ENCODE results near the gene ARID5B.
"Not testable (repeated sequence)": the region's sequence is repeated elsewhere in the genome, so short reads cannot be mapped to it uniquely, and the experiment has no call there.

The ARID5B gene

DNA sequence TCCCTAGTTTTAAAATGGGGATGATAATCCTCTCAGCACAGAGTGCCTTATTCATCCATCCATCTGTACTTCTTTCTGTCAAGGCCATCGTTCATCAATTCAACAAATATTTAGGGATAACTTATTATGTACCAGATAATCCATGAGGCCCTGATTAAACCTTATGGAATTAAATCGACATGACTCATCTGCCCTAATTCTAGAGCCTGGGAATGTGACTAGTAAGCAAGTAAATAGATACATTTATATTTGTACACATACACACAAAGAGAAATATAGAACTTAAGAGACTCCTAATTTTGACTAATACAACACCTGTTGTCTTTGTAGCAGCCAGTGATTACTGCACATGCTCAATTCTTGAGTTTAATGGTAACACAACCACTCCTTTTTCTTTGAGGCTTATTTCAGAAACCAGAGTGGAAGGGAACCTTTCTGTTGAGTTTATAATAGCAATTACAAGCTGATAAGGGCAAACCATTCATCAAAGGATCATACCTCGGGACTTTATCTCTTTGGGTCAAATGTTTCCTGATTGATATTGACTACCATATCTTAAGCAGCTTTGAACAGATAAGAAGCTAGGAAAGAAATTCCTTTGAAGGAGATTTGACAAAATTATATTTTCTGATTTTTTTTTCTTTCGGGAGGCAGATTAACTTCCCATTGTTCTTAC lies 122.7 kb downstream of the ARID5B start:
- Mint-ChIP-seq H3K36me3 (peaks cover 22% of the 10 kb centered on the region), H3K27me3 (no peaks in the 10 kb centered on the region), H3K4me3 (no peak overlapping the region), H3K4me1 (peaks cover 60% of the 10 kb centered on the region), H3K9me3 (peaks cover 5% of the 10 kb centered on the region), H3K27ac (peak overlapping the region; percentile 97)
- ATAC-seq (ENCODE audit: low read depth): no peak
- DNase-seq (ENCODE audit: low spot score in 2 of 2): no peak

DNA sequence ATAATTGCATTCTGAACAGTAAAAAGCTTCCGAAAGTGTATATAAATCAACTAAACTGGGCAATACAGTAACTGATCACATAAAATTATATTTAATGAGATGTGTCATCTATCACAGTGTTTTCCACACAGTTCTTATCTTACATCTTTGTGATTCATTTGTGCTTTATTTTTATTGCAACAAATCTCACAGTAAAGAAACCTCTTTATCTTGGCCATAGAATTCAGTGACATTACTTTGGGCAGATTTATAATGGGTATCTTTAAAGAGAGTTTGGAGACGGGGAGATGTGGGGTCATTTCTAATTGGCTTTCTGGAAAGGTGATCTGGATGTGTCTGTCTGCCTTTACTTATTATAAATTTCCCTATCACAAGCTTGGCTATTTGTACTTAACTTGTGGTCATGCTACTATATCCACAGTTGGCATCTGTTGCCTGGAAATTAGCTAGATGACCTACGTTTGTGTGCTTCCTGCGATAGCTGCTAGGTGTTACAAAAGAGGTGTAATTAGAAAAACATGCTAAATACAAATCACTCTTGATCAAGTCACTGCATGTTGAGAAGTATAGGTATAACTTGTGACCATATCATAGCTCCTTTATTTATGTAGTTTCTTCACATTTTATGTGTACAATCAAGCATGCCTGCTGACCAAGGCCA lies 123.8 kb downstream of the ARID5B start:
- peaks cover 28% of the 10 kb centered on the region for H3K36me3 Mint-ChIP-seq
- ATAC-seq (ENCODE audit: low read depth) (no peak), DNase-seq (ENCODE audit: low spot score in 2 of 2) (no peak)
- peaks cover 5% of the 10 kb centered on the region for H3K9me3 Mint-ChIP-seq
- H3K27ac Mint-ChIP-seq: peak overlapping the region; percentile 97
- no peak overlapping the region for H3K4me3 Mint-ChIP-seq
- H3K4me1 Mint-ChIP-seq: peaks cover 56% of the 10 kb centered on the region
- no peaks in the 10 kb centered on the region for H3K27me3 Mint-ChIP-seq

DNA sequence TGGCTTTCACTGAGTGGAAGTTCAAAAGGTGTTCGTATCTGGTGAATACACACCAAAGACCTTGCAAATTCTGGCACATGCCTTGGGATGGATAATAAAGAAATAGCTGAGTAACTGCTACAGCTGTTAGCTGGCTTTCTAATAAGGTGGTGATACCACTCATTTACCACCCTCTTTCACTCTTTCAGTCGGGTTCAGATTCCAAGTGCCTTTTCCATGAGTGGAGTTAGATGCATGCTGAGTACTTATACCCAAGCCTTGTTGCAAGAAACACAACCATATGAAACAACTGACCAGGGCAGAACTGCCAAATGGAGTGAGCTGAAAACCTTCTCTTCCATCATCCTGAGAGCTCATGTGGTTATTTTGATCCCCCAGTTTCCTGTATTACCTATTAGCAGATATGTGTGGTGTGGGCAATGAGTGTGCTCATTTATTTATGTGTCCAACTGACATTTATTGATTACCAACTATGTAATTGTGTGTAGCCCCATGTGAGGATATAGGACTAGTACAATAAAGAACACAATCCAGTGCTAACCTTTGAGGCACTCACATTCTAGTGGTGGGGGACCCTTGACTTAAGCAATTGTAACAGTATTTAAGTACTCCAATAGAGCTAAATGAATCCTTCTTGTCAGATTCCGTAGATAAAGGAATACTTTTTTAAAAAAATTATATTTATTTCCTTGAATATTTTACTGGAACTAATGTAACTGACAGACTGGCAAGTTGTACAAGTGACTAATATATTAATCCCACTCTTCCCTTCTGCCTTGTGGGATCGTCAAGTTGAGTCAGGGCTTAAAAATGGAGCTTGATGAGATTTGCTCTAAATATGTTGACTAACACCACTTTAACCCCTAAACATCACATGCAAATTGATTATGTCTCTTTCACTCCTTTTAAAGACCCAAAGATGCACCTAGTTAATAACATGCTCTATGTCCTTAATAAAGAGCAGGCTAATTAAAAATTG lies 124.7 kb downstream of the ARID5B start:
- no peak overlapping the region for H3K4me3 Mint-ChIP-seq
- H3K36me3 Mint-ChIP-seq: peaks cover 33% of the 10 kb centered on the region
- DNase-seq (ENCODE audit: low spot score in 2 of 2) (no peak), ATAC-seq (ENCODE audit: low read depth) (no peak)
- H3K27ac Mint-ChIP-seq: peak overlapping the region; percentile 43
- H3K4me1 Mint-ChIP-seq: peaks cover 57% of the 10 kb centered on the region
- peaks cover 5% of the 10 kb centered on the region for H3K9me3 Mint-ChIP-seq
- no peaks in the 10 kb centered on the region for H3K27me3 Mint-ChIP-seq

DNA sequence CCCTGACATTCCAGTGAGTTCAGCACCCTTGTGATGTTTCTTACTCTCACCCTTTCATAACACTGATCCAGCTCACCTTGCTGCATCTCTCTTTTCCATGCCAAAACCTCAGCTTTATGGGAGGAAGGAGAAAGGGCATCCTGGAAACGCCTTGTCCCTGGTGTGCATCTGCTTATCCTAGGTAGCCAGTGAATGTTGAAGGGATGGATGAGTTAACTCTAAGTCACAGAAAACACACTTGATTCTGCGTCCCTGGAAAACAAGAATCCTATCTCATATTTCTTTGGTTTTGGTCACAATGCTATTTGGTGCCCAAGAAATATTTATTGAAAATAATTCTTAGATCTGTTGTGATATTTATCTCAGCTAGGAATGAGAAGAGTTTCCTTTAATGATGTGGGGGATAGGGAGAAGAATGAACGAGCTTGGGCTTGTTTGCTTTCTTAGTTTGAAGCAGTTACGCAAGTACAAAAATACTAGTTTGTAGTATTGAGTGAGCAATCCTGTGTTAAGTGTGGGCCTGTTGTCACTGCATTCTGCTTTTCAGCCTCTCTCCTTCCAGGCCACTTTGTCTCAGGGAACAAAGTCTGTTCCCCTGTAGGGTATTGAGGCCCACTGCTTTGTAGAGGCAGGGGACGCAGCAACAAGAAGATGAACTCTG lies 126.5 kb downstream of the ARID5B start:
- Mint-ChIP-seq H3K4me3 (peak overlapping the region; percentile 11), H3K4me1 (peaks cover 49% of the 10 kb centered on the region)

DNA sequence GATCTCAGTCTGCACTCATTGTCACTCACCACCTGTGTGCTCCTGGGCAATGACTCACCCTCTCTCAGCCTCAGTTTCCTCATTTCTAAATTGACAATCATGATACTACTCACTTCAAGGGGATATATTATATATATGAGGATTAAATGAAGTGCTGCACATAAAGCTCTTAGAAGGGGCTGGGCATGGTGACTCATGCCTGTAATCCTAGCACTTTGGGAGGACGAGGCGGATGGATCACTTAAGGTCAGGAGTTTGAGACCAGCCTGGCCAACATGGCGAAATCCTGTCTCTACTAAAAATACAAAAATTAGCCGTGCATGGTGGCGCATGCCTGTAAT lies 127.0 kb downstream of the ARID5B start:
- not testable (repeated sequence) for H3K9me3 Mint-ChIP-seq; H3K27me3 Mint-ChIP-seq; ATAC-seq (ENCODE audit: low read depth); DNase-seq (ENCODE audit: low spot score in 2 of 2); H3K4me3 Mint-ChIP-seq; H3K27ac Mint-ChIP-seq
- Mint-ChIP-seq H3K4me1 (peaks cover 46% of the 10 kb centered on the region), H3K36me3 (peaks cover 34% of the 10 kb centered on the region)

More for the DNA sequence above, 126.5 kb downstream of the ARID5B start:
- H3K36me3 Mint-ChIP-seq: peaks cover 34% of the 10 kb centered on the region
- peaks cover 5% of the 10 kb centered on the region for H3K9me3 Mint-ChIP-seq
- H3K27me3 Mint-ChIP-seq: no peaks in the 10 kb centered on the region
- DNase-seq (ENCODE audit: low spot score in 2 of 2) (no peak), ATAC-seq (ENCODE audit: low read depth) (no peak)
- peak overlapping the region; percentile 83 for H3K27ac Mint-ChIP-seq

DNA sequence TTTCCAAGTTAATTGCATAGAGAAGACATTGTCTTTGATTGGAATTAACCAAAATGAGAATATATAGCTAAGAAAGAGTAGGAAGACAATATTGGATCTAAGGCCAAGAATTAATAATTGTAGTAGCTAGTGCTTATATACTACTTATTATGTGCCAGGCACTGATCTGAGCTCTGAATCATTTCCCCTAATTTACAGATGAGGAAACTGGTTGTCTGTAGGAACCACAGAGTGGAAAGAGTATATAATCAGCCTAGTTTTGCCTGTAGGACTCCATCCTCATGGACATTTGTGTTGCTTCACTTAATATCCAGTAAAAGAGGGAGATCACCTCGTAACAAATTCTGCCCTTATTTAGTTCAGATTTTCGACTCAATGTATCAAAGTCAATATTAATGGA lies 127.9 kb downstream of the ARID5B start:
- H3K27ac Mint-ChIP-seq: peak overlapping the region; percentile 75
- peaks cover 41% of the 10 kb centered on the region for H3K4me1 Mint-ChIP-seq
- DNase-seq (ENCODE audit: low spot score in 2 of 2) (no peak), ATAC-seq (ENCODE audit: low read depth) (no peak)
- peaks cover 2% of the 10 kb centered on the region for H3K9me3 Mint-ChIP-seq
- H3K36me3 Mint-ChIP-seq: peaks cover 37% of the 10 kb centered on the region
- H3K4me3 Mint-ChIP-seq: no peak overlapping the region
- no peaks in the 10 kb centered on the region for H3K27me3 Mint-ChIP-seq

DNA sequence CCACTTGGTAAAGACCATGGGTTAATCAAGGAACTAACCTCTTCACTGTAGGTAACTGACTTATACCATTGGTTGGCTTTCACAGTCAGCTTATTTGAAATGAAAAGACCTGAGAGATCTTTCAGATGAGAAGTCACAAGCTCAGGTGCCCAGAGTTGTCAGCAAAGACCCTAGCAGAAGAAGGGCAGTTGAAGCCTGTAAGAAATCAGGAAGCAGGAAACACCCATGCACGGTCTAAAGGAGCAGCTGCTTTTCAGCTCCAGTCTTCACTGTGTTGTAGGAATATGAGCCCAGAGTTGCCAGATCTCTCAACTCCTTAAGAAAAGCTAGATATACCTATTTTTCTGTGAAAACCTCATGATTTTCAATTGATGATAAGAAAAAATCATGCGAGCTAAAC lies 130.0 kb downstream of the ARID5B start:
- DNase-seq (ENCODE audit: low spot score in 2 of 2): no peak
- peak; percentile 55 for ATAC-seq (ENCODE audit: low read depth)
- Mint-ChIP-seq H3K9me3 (peaks cover 2% of the 10 kb centered on the region), H3K27ac (peak overlapping the region; percentile 83), H3K4me3 (no peak overlapping the region), H3K36me3 (peaks cover 36% of the 10 kb centered on the region), H3K27me3 (no peaks in the 10 kb centered on the region), H3K4me1 (peaks cover 36% of the 10 kb centered on the region)

DNA sequence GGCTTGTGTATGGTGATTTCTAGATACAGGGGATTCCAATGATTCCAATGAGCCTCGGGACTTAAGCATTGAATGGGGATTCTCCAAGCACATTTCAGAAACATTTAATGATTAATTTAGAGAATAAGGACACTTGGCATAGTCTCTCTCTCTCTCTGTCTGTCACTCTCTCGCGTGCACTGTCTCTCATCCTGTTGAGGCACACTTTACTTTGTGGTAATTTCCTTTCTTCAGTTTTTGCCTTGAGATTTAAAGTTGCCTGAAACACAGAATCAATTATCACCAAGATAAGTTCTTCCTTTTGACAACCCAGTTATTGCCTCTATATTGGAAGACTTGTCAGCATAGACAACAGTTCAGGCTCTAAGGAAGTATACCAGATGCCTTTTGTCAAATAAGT lies 131.6 kb downstream of the ARID5B start:
- H3K9me3 Mint-ChIP-seq: no peaks in the 10 kb centered on the region
- no peak for DNase-seq (ENCODE audit: low spot score in 2 of 2)
- peaks cover 29% of the 10 kb centered on the region for H3K36me3 Mint-ChIP-seq
- no peaks in the 10 kb centered on the region for H3K27me3 Mint-ChIP-seq
- ATAC-seq (ENCODE audit: low read depth): no peak
- no peak overlapping the region for H3K4me3 Mint-ChIP-seq
- H3K27ac Mint-ChIP-seq: peak overlapping the region; percentile 67
- H3K4me1 Mint-ChIP-seq: peaks cover 31% of the 10 kb centered on the region

DNA sequence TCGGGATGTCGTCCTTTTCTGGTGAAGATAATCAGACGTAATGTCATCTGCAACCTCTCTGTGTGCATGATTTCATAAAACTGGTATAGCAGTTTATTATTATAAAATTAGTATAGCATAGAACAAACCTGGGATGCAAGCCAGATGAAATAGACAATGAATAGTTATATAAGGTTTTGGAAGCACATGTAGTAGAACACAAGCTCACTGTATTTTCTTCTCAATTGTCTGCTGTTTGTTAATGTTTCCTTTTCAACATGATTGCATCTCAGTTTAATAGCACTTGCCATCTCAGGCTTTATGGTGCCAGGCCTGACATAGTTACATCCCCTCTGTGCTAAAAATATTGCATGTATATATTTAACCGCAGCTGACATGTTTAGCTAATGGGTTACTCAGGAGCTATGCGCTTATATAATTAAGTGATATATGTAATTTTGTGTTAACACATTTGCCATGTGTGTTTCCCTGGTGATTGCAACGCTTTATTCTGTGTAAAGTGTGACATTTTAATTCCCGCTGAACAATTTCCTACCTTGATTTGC lies 132.7 kb downstream of the ARID5B start:
- peaks cover 31% of the 10 kb centered on the region for H3K4me1 Mint-ChIP-seq
- no peak for DNase-seq (ENCODE audit: low spot score in 2 of 2)
- no peak for ATAC-seq (ENCODE audit: low read depth)
- H3K36me3 Mint-ChIP-seq: peaks cover 27% of the 10 kb centered on the region
- H3K27ac Mint-ChIP-seq: peak overlapping the region; percentile 81
- H3K9me3 Mint-ChIP-seq: no peaks in the 10 kb centered on the region
- H3K27me3 Mint-ChIP-seq: no peaks in the 10 kb centered on the region
- no peak overlapping the region for H3K4me3 Mint-ChIP-seq

DNA sequence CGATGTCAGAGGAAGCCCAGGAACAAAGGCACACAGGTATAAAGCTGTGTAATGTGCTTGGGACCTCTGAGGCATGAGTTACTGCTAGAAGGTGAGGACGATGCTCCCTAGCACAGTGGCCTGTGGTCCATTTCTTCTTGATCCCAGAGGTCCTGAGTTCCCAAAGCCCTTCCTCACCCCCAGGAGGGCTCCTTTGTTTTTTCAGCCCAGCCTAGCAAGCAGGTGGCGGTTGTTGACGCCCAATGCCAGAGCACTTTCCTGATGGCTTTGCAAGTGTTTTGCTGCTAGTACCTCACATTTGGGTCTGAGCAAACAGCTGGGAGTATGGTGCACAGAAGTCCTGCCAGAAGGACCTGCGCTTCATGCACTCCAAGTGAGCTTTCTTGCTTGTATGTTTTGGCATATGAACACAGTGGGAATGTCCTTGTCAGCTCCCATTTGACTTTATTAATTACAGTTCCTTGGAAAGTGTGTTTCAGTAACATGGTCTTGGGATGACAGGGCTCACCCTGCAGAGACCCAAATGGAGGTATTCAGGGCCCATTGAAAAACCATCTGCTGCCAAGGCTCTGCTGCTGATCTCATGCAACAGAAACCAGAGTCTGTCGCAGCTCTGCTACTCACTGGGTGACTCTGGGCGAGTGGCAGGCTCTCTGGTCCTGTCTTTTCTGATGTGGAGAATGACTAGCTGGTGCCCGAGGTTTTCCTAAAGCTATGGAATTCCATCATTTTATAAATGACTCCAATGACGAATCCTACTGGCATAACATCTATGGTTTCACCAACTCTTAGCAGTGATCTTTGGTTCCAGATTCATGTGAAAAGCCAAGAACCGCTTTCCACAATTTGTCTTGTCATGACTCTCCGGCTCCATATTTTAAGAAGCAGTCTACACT lies 134.9 kb downstream of the ARID5B start:
- H3K27me3 Mint-ChIP-seq: no peaks in the 10 kb centered on the region
- H3K4me1 Mint-ChIP-seq: peaks cover 35% of the 10 kb centered on the region
- H3K4me3 Mint-ChIP-seq: no peak overlapping the region
- ATAC-seq (ENCODE audit: low read depth): no peak
- H3K9me3 Mint-ChIP-seq: no peaks in the 10 kb centered on the region
- H3K27ac Mint-ChIP-seq: peak overlapping the region; percentile 95
- DNase-seq (ENCODE audit: low spot score in 2 of 2): no peak
- H3K36me3 Mint-ChIP-seq: peaks cover 20% of the 10 kb centered on the region

DNA sequence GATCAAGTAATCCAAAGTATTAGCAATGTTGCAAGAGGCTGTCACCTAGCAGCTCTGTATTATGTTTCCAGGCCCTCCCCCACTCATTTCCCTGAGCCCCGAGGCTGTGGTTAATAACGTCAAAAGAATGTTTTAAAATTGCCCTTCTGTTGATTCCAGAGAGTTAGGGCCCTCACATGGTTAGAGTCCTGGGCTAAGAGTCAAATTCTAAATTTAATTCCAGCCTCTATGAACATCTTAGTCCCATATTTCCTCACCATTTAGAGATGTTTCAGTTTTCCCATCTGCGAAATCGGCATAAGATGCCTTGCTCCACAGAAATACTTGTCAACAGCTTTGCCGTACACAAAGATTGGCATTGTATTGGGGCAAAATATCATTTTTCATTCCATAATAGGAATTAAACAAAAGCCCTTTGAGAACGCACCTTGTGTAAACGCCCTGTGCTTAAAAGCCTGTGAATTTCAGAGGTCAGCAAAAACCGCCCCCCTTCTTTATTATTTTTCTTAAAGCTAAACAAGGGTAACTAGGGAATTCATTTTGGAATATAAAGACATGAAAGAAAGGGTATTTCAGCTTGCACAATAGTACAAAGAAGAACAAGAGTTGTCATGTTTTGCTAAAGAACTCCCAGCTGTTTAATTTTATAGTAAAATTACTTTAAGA lies 135.8 kb downstream of the ARID5B start:
- H3K27ac Mint-ChIP-seq: peak overlapping the region; percentile 95
- peaks cover 22% of the 10 kb centered on the region for H3K36me3 Mint-ChIP-seq
- DNase-seq (ENCODE audit: low spot score in 2 of 2) (no peak), ATAC-seq (ENCODE audit: low read depth) (no peak)
- peaks cover 41% of the 10 kb centered on the region for H3K4me1 Mint-ChIP-seq
- no peak overlapping the region for H3K4me3 Mint-ChIP-seq
- no peaks in the 10 kb centered on the region for H3K27me3 Mint-ChIP-seq
- H3K9me3 Mint-ChIP-seq: no peaks in the 10 kb centered on the region

DNA sequence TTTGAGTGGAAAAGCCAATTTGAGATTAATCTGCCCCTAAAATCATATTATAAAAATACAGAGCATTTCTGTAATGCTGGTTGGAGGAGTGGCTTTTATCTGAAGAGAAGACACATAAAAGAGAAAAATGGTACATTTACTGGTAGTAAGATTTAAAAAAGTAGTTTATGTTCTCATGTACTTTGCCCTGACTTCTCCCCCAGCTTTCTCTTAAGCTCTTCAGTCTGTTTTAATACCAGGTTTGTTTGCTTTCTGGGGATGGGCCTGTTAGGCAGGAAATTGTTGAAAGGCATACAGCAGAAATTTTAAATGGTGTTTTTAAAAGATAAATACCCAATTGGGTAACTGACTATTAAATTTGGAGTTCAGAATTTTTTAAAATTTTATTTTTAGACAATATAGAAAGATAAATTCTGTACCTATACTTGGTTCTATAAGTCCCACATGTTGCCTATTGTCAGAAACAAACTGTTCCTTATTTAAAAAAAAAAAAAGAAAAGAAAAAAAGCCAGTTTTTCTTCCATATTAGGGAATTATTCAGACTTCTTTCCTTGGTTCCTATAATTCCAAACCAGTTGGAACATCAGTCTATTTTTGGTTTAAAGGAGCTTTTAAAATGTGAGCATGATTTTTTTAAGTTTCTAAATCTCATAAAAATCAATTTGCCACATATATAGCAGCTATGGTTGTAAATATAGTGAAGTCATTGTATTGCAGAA lies 136.6 kb downstream of the ARID5B start:
- no peaks in the 10 kb centered on the region for H3K27me3 Mint-ChIP-seq
- H3K4me3 Mint-ChIP-seq: no peak overlapping the region
- H3K4me1 Mint-ChIP-seq: peaks cover 46% of the 10 kb centered on the region
- ATAC-seq (ENCODE audit: low read depth): no peak
- no peak for DNase-seq (ENCODE audit: low spot score in 2 of 2)
- peak overlapping the region; percentile 95 for H3K27ac Mint-ChIP-seq
- H3K36me3 Mint-ChIP-seq: peaks cover 23% of the 10 kb centered on the region
- no peaks in the 10 kb centered on the region for H3K9me3 Mint-ChIP-seq

Data from memory B cell (primary cell).